NCI-H82 treated with DMSO at 0.1 percent for 48 hours (cell line): ENCODE data around the gene PNPLA7.
"Not testable (repeated sequence)": the region's sequence is repeated elsewhere in the genome, so short reads cannot be mapped to it uniquely, and the experiment has no call there.

ENCODE experiments used
- DNase-seq: peaks from one replicate; lab custom pipeline; 2025; ENCODE audit not compliant: unreplicated experiment; lab: John Stamatoyannopoulos, UW

PNPLA7 gene

DNA sequence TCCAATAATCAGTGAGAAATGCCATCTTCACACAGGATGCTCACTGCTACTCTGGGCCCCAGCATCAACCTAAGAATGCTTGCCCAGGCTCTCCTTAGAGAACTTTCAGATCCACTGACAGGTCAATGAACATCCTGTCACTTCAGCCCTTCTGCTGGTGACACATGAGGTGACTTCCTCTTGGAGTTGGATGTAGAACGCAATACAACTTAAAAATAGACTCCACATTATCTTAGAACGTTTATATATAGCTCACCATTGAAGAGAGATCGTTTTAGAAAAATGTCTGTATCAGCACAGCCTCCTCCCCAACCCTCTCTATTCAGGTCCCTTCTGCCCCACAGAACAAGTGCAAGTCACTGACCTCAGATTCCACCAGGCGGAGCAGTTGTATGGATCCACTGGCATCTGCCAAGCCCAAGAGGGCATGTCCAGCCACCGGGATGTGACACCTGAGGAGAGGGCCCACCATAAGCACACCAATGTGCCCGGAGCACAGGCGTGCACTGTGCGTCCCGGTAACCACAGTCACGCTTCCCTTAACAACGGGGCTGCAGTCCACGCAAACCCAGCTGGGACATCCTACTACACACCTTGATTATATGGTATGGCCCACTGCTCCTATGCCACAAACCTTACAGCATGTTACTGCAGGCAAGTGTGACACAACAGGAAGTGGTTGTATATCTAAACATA, 25.7 kb upstream of the PNPLA7 start:
- no peak for DNase-seq

GRCh38 chr9:137575364-137575715, 25.1 kb upstream of the PNPLA7 start:
- DNase-seq = no peak

- no peak for DNase-seq
These were observed 24.0 kb upstream of the PNPLA7 start for GRCh38 chr9:137574192-137574591.

DNA sequence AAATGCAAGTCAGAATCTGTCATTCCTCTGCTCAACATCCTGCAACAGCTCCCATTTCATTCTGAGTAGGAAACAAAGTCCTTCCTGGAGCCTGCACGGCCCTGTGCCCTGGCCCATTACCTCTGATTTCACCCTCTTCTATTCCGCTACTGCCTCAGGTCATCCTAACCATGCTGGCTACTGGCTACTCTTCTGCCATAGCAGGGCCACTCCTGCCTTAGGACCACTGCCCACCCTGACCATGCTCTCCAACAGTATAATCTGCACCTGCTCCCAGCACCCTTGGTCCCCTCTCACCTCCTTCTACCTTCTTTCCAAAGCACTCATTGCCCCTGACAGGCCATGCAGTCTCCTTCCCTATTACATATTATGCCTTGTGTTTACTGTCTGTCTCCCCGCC, 20.4 kb upstream of the PNPLA7 start:
- DNase-seq = no peak

GRCh38 chr9:137569609-137570203, 19.5 kb upstream of the PNPLA7 start:
- no peak for DNase-seq

GRCh38 chr9:137568445-137568844, 18.2 kb upstream of the PNPLA7 start:
- not testable (repeated sequence) for DNase-seq

DNA sequence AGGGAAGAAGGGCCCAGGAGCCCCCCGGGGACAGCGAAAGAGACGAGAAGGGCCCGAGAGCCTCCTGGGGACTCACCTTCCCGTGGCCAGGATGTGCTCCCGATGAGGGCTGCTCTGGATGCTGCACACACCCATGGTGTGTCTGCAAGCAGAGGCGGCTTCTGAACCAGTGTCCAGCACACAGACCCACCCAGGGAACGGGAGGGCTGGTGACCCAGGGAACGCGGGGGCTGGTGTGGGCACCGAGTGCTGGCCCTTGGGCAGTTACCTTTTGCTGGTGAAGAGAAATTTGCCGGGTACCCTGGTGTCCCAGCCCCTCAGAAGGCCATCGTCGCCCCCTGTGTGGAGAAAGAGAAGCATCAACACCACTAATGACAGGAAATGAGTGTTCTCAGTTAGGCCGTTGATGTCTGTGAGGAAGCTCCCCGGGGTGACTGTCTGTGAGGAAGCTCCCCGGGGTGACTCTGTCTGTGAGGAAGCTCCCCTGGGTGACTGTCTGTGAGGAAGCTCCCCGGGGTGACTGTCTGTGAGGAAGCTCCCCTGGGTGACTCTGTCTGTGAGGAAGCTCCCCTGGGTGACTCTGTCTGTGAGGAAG, 14.7 kb upstream of the PNPLA7 start:
- DNase-seq = no peak

DNA sequence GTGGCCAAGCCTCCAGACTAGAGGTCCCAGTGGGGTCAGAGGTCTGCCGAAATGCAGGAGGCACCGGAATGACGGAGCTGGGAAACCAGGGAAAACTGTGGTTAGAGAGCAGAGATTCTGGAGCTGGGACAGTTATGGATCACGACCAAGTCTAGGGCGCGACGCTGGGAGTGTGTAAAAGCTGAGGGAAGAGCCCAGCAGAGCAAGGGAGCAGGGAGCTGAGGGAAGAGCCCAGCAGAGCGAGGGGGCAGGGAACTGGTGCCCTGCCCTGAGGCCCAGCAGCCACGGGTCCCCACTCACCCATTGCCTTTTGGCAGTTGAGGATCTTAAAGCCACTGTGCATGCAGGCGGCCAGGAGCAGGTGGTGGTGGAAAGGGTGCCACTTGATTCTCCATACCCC, 13.9 kb upstream of the PNPLA7 start:
- DNase-seq = no peak

GRCh38 chr9:137558127-137558526, 7.9 kb upstream of the PNPLA7 start:
- DNase-seq = no peak

DNA sequence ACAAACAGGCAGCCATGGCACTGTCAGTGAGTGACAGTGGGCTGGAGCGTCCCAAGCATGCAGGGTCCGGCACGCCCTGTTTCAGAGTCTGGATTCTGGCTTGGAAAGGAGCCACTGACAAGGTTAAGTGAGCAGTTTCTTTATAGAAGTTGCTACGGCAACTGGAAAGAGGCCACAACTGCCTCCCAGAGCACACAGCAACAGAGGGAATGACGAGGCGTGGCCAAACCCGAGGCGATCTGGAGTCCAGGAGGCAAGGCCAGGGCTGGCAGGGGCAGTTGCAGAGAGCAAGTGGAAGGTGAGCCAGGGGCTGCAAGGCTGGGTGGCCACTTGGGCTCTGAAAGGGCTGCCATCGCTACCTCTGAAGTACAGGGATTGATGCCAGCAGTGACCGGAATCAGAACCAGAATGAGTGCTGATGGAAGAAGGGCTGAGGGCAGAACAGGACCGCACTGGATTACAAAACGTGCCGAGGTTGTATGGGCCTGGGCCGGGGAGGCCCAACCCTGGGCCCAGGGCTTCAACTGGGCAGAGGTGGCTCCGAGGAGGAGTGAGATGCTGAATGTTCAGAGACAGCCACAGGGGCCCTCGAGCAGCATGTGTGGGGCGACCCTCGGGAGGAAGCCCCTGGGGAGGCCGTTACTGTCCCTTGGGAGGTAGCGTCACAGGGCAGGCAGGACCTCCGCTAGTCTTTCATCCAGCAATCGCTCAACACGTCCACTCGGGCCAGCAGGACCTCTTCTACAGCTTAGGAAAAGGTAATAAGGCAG, 6.1 kb upstream of the PNPLA7 start:
- DNase-seq = no peak

DNA sequence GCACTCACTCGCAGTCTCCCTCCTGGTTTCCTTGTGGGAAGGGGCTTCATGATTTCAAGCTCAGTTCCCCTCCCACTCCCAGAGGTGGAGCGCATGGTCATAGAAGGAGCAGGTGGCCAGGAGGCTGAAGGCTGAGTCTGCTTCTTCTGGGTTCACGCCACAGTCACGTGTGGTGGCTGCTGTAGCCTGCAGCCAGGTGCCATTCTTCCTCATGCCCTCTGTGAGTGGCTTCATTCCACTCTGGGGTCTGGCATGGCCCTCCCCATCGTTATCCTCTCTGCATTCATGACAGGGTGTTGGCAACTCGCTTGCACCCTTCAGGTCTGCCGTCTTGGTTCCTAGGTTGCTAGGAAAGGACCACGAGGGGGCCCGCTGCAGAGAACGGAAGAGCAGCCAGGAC, 5.0 kb upstream of the PNPLA7 start:
- no peak for DNase-seq

DNA sequence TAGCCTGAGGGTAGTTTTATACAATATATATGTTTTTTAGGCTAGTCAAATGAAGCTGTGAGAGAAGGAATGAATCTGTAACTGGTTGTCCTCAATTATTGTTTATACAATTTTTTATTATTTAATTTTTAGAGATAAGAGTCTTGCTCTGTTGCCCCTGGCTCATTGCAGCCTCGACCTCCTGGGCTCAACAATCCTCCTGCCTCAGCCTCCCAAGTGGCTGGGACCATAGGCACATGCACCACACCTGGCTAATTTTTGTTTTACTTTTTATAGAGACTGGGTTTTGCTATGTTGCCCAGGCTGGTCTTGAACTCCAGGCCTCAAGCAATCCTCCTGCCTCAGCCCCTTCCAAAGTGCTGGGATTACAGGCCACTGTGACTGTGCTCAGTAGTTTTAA, 4.1 kb upstream of the PNPLA7 start:
- DNase-seq = no peak

DNA sequence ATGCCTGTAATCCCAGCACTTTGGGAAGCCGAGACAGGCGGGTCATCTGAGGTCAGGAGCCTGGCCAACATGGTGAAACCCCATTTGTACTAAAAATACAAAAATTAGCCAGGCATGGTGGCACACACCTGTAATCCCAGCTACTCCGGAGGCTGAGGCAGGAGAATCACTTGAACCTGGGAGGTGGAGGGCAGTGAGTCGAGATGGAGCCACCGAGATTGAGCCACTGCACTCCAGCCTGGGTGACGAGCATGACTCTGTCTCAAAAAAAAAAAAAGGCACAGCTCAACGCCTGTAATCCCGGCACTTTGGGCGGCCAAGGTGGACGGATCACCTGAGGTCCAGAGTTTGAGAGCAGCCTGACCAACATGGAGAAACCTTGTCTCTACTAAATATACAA, 3.5 kb upstream of the PNPLA7 start:
- not testable (repeated sequence) for DNase-seq

- DNase-seq = no peak
These were observed 2.0 kb upstream of the PNPLA7 start for GRCh38 chr9:137552022-137552768.

DNA sequence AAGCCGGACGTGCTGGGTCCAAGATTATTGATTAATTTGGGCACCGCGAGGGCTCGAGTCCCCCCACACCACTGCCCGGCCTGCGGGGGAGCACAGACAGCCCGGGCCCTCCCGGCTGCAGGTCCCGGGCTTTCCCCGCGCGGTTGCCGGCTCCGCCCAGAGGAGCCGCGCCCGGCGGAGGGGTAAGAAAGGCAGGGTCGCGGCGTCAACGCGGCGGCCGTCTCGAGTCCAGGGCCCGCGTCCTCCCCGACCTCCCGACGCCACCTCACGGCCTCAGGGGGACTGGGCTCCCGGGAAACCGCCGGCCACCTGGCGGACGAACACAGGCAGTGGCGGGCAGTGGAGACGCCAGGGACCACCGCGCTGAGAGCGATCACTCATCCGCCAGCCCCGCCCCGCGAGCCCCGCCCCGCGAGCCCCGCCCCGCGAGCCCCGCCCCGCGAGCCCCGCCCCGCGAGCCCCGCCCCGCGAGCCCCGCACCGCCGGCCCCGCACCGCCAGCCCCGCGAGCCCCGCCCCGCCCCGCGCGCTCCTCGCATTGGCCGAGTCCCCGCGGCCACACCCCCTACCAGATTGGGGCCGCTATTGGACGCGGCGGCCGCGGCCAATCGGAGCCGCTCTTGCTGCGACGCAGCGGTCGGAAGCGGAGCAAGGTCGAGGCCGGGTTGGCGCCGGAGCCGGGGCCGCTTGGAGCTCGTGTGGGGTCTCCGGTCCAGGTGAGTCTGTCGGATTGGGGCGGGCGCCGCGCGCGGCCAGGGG, 1.2 kb upstream of the PNPLA7 start, which contains the start of gene MRPL41:
MRPL41 (plus strand) TSS at position 616 of the 758 bp plus-strand sequence. CDS start 203 bp downstream, outside the sequence.
- DNase-seq = peak; percentile 73

GRCh38 chr9:137550958-137551263, 709 bp upstream of the PNPLA7 start:
- not testable (repeated sequence) for DNase-seq

GRCh38 chr9:137547687-137548543, 2.3 kb downstream of the PNPLA7 start:
- DNase-seq = no peak

DNA sequence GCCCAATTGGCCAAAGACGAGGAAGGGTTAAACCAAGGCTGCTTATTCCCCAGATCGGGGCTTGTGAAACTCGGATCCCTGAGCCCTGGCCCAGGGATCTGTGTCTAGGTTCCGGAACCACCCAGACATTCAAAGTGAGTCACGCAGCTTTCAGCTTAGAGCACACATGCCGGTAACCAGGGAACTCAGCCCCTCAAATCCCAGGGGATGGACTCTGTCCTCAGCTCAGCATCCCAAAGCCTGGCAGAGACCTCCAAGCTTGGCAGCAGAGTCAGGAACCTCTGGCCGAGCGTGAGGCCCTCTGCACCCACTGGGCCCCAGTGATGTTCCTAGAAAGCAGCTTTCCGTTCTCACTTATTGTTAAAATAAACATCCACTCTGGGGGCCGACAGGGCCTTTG, 5.1 kb downstream of the PNPLA7 start:
- no peak for DNase-seq

DNA sequence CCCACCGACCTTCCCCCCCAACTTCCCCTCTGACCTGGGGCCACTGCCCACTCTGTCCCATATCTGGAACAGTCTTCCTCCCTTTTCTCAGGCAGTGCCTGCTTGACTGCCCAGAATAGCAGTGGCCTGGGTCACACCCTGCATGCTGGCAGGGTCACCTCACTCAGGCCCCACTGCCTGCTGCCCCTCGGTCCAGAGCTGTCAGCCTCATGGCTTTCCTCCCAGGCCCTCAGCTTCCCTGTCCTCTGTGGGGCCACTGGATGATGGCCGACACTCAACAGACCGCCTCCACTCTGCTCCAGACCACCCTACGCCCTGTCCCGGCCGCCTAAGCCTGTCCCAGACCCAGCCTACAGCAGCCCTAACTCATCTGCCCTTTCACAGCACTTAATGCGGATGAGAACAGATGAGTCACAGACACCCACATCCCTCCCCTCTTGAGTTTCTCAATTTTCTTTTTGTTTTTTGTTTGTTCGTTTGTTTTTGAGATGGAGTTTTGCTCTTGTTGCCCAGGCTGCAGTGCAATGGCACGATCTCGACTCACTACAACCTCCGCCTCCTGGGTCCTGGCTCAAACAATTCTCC, 5.9 kb downstream of the PNPLA7 start:
- no peak for DNase-seq
